KMS-11 (cell line): ENCODE measurements around the gene FBXO28.

Experiments
- H2AFZ ChIP-seq: fragments of 200-600 bp; sonication (generic); 2 replicates; pipeline ENCODE4 v1.6.1; 2016; ENCODE audit warnings: antibody characterized with exemption, mixed run types, low read depth
- H3K27ac ChIP-seq: fragments of 200-600 bp; sonication (generic); 2 replicates; pipeline ENCODE4 v1.6.1; 2016; ENCODE audit warnings: mild to moderate bottlenecking, mixed run types
- H3K27me3 ChIP-seq: fragments of 200-600 bp; sonication (generic); 2 replicates; pipeline ENCODE4 v1.6.1; 2017; ENCODE audit warnings: mild to moderate bottlenecking, low read depth, mixed run types, moderate library complexity; ENCODE audit not compliant: insufficient read depth
- H3K36me3 ChIP-seq: fragments of 200-600 bp; sonication (generic); 2 replicates; pipeline ENCODE4 v1.6.1; 2017; ENCODE audit warnings: mild to moderate bottlenecking, mixed run types; ENCODE audit not compliant: insufficient read depth
- H3K4me1 ChIP-seq: fragments of 200-600 bp; sonication (generic); 2 replicates; pipeline ENCODE4 v1.6.1; 2016; ENCODE audit warnings: mild to moderate bottlenecking, low read depth, mixed run types; ENCODE audit not compliant: poor library complexity, severe bottlenecking
- H3K4me2 ChIP-seq: fragments of 200-600 bp; sonication (generic); 2 replicates; pipeline ENCODE4 v1.7.0; 2016; ENCODE audit warnings: mild to moderate bottlenecking, mixed run types
- H3K4me3 ChIP-seq: fragments of 200-600 bp; sonication (generic); IDR thresholded peaks from 2 replicates; pipeline ENCODE4 v1.6.1; 2017; ENCODE audit warnings: low read depth, low read length, mixed read lengths; ENCODE audit not compliant: insufficient read depth
- H3K79me2 ChIP-seq: fragments of 200-600 bp; sonication (generic); 2 replicates; pipeline ENCODE4 v1.6.1; 2016; ENCODE audit warnings: low read depth, mixed run types; ENCODE audit not compliant: insufficient read depth
- H3K9ac ChIP-seq: fragments of 200-600 bp; sonication (generic); 2 replicates; pipeline ENCODE4 v1.6.1; 2016; ENCODE audit warnings: mild to moderate bottlenecking, mixed run types
- H4K20me1 ChIP-seq: fragments of 200-600 bp; sonication (generic); 2 replicates; pipeline ENCODE4 v1.6.1; 2016; ENCODE audit warnings: mild to moderate bottlenecking, mixed run types; ENCODE audit not compliant: insufficient read depth
- CTCF ChIP-seq: fragments of 200-600 bp; sonication (generic); conservative IDR thresholded peaks from 2 replicates; pipeline ENCODE4 v1.6.1; 2017; ENCODE audit warnings: low read depth, mild to moderate bottlenecking, antibody characterized with exemption, low read length, moderate library complexity, mixed read lengths

Gene FBXO28

DNA sequence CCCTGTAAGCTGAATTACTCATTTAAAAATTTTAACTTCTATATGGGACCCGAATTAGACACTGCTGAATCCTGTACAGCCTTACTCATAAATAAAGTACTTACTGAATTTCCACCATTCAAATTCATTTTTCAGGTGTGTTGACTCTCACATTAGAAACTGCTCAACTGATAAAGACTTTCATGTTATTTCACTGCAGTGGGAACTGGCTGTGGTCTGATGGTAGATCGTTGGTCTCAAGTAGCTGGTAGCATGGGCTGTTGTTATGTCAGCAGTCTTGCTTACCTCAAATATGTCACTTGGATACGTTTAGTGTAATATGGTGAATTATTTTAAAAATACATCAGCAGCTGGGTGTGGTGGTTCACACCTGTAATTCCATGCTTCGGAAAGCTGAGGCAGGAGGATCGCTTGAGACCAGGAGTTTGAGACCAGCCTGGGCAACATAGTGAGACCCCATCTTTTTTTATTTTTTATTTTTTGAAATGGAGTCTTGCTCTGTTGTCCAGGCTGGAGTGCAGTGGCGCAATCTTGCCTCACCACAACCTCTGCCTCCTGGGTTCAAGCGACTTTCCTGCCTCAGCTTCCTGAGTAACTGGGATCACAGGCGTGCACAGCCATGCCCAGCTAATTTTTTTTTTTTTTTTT, 79.5 kb downstream of the FBXO28 start:
- no peak for TF ChIP-seq CTCF

DNA sequence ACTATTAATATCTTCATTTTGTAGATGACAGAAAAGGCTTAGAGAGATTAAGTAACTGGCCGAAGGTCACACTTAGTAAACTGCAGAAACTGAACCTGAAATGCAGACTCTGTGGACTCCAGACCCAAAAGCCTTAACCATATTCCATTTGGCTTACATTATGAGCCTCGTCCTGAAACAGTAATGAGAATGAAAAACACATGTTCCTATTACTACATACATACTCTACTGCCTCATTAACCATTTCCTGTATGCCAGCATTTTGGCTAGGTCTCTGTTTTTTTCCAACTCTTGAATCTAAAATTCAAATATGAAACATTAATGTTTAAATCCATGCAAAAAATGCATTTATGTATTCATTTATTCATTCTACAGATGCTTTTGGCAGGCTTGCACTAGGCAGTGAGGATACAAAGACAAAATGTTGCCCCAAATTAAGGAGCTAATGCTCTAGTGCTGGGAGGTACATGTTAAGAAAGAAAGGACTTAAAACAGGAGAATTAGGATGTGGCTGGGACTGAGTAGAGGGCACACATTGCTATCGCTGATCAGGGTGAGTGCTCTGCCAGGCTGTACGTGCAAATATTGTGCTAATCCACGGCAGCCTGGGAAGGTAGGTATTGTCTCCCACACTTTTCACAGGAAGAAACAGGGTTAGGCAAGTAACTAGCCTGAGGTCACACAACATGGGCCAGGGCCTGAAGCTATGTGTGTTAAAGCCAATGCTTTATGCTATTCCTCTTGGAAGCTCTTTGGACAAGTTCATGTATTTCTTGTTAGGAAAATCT, 83.1 kb downstream of the FBXO28 start:
- no peak overlapping the region for H3K9ac ChIP-seq
- no peaks in the 10 kb centered on the region for H3K27me3 ChIP-seq
- no peak for TF ChIP-seq CTCF
- no peak overlapping the region for H2AFZ ChIP-seq
- H4K20me1 ChIP-seq, result no peaks in the 10 kb centered on the region
- no peaks in the 10 kb centered on the region; the same call in 1 of the 2 replicates for H3K79me2 ChIP-seq
- no peak overlapping the region for H3K4me2 ChIP-seq
- peaks cover 5% of the 10 kb centered on the region for H3K4me1 ChIP-seq
- H3K4me3 ChIP-seq, result no peak overlapping the region
- H3K27ac ChIP-seq, result no peak overlapping the region
- 0 out of 2 replicates have a peak, but pooled peaks cover 3% of the 10 kb centered on the region for H3K36me3 ChIP-seq

More for the DNA sequence above, 79.5 kb downstream of the FBXO28 start:
- H3K27ac ChIP-seq, result no peak overlapping the region
- no peak overlapping the region for H3K9ac ChIP-seq
- no peak overlapping the region for H3K4me2 ChIP-seq
- no peak overlapping the region for H2AFZ ChIP-seq
- peaks cover 5% of the 10 kb centered on the region for H3K4me1 ChIP-seq
- peaks cover 20% of the 10 kb centered on the region for H3K79me2 ChIP-seq
- 0 out of 2 replicates have a peak, but pooled peaks cover 6% of the 10 kb centered on the region for H3K36me3 ChIP-seq
- H3K4me3 ChIP-seq, result no peak overlapping the region
- H3K27me3 ChIP-seq, result no peaks in the 10 kb centered on the region
- H4K20me1 ChIP-seq, result peaks cover 10% of the 10 kb centered on the region; the same call in 1 of the 2 replicates

- H3K79me2 ChIP-seq, result no peaks in the 10 kb centered on the region
- no peak overlapping the region for H2AFZ ChIP-seq
- H3K4me2 ChIP-seq, result no peak overlapping the region
- no peaks in the 10 kb centered on the region for H4K20me1 ChIP-seq
- H3K27ac ChIP-seq, result no peak overlapping the region
- H3K4me1 ChIP-seq, result no peaks in the 10 kb centered on the region
- H3K27me3 ChIP-seq, result no peaks in the 10 kb centered on the region
- no peaks in the 10 kb centered on the region for H3K36me3 ChIP-seq
- no peak overlapping the region for H3K9ac ChIP-seq
- no peak overlapping the region for H3K4me3 ChIP-seq
- no peak for TF ChIP-seq CTCF
These were observed 84.7 kb downstream of the FBXO28 start for GRCh38 chr1:224198572-224198971.

DNA sequence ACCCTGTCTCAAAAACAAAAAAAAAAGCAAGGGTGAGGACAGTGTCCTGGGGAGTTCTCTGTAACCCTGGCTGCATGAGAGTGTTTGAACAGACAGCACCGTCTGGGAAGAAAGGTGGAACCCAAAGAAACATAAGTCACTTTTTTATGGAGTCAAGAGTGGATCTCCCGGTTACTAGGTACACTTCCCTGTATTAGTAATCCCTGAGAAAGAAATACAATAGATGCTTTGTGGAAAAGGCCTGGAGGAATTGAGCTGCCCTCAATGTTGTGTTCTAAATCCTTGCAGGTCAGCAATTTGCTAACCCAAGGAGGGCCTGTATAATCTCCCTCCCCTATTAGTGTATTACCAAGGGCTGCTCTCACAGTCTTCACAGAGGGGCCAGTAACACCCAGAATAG, 85.8 kb downstream of the FBXO28 start:
- H3K27me3 ChIP-seq, result no peaks in the 10 kb centered on the region
- H3K36me3 ChIP-seq, result no peaks in the 10 kb centered on the region
- H3K4me3 ChIP-seq, result no peak overlapping the region
- no peaks in the 10 kb centered on the region for H3K79me2 ChIP-seq
- H3K9ac ChIP-seq, result no peak overlapping the region
- H3K27ac ChIP-seq, result no peak overlapping the region
- H4K20me1 ChIP-seq, result no peaks in the 10 kb centered on the region
- TF ChIP-seq CTCF, result no peak
- no peak overlapping the region for H3K4me2 ChIP-seq
- no peak overlapping the region for H2AFZ ChIP-seq
- H3K4me1 ChIP-seq, result no peaks in the 10 kb centered on the region
